HepG2 (cell line): Measurements from ENCODE around the gene RPS6KA2. TPM values are rescaled to one million over a fixed set of nuclear protein-coding genes. Genes with fewer than 3 reads are reported as not detected.

ENCODE experiments used
- ATF2 ChIP-seq: sonication (generic); formaldehyde crosslinking; IDR thresholded peaks from 2 replicates; pipeline ENCODE4 v1.4.0; 2020; ENCODE audit warnings: missing genetic modification reagents
- CENPX ChIP-seq: sonication (generic); formaldehyde crosslinking; IDR thresholded peaks from 2 replicates; pipeline ENCODE4 v1.9.0; 2021; ENCODE audit warnings: mild to moderate bottlenecking, missing genetic modification reagents, moderate library complexity
- GZF1 ChIP-seq: sonication (generic); formaldehyde crosslinking; IDR thresholded peaks from 2 replicates; pipeline ENCODE4 v1.5.1; 2020; ENCODE audit warnings: mild to moderate bottlenecking, missing genetic modification reagents
- HDAC2 ChIP-seq: sonication (generic); formaldehyde crosslinking; IDR thresholded peaks from 2 replicates; pipeline ENCODE4 v1.4.0; 2020; ENCODE audit warnings: missing genetic modification reagents
- HNF4A ChIP-seq: sonication (generic); formaldehyde crosslinking; IDR thresholded peaks from 2 replicates; pipeline ENCODE4 v1.4.0; 2020; ENCODE audit warnings: missing genetic modification reagents
- MED1 ChIP-seq: sonication (generic); formaldehyde crosslinking; IDR thresholded peaks from 2 replicates; pipeline ENCODE4 v1.4.0; 2020; ENCODE audit warnings: missing genetic modification reagents
- MYC ChIP-seq: sonication (generic); formaldehyde crosslinking; IDR thresholded peaks from 2 replicates; pipeline ENCODE4 v1.9.0; 2021; ENCODE audit warnings: missing genetic modification reagents, borderline replicate concordance
- NFATC3 ChIP-seq: sonication (generic); formaldehyde crosslinking; IDR thresholded peaks from 2 replicates; pipeline ENCODE4 v1.5.1; 2020; ENCODE audit warnings: mild to moderate bottlenecking, missing genetic modification reagents
- NFKBIZ ChIP-seq: IDR thresholded peaks from 2 replicates; pipeline ENCODE4 v1.6.1; 2018; ENCODE audit warnings: missing genetic modification reagents, missing compliant biosample characterization
- RXRB ChIP-seq: IDR thresholded peaks from 2 replicates; pipeline ENCODE4 v1.6.1; 2016; ENCODE audit warnings: borderline replicate concordance, missing genetic modification reagents, missing compliant biosample characterization
- SALL1 ChIP-seq: sonication (generic); formaldehyde crosslinking; IDR thresholded peaks from 2 replicates; pipeline ENCODE4 v1.8.0; 2022; ENCODE audit warnings: mild to moderate bottlenecking, missing genetic modification reagents
- TSC22D2 ChIP-seq: sonication (generic); formaldehyde crosslinking; IDR thresholded peaks from 2 replicates; pipeline ENCODE4 v1.5.1; 2020; ENCODE audit warnings: missing genetic modification reagents, mild to moderate bottlenecking, borderline replicate concordance
- ZBTB38 ChIP-seq: sonication (generic); formaldehyde crosslinking; IDR thresholded peaks from 2 replicates; pipeline ENCODE4 v1.5.1; 2020; ENCODE audit warnings: mild to moderate bottlenecking, missing genetic modification reagents
- ZBTB8A ChIP-seq: sonication (generic); formaldehyde crosslinking; IDR thresholded peaks from 2 replicates; pipeline ENCODE4 v1.4.0; 2020; ENCODE audit warnings: mild to moderate bottlenecking, low read depth, missing genetic modification reagents, borderline replicate concordance
- ZIK1 ChIP-seq: sonication (generic); formaldehyde crosslinking; IDR thresholded peaks from 2 replicates; pipeline ENCODE4 v1.5.0; 2020; ENCODE audit warnings: mild to moderate bottlenecking, low read depth, missing genetic modification reagents, borderline replicate concordance
- ZMYM3 ChIP-seq: sonication (generic); formaldehyde crosslinking; IDR thresholded peaks from 2 replicates; pipeline ENCODE4 v1.5.1; 2020; ENCODE audit warnings: mild to moderate bottlenecking, missing genetic modification reagents
- ZNF292 ChIP-seq: sonication (generic); formaldehyde crosslinking; IDR thresholded peaks from 2 replicates; pipeline ENCODE4 v1.8.1; 2022; ENCODE audit warnings: mild to moderate bottlenecking, low read depth, missing genetic modification reagents, borderline replicate concordance
- ZNF441 ChIP-seq: sonication (generic); formaldehyde crosslinking; IDR thresholded peaks from 2 replicates; pipeline ENCODE4 v1.7.0; 2021; ENCODE audit warnings: missing genetic modification reagents, borderline replicate concordance
- ZNF501 ChIP-seq: sonication (generic); formaldehyde crosslinking; IDR thresholded peaks from 2 replicates; pipeline ENCODE4 v1.5.1; 2020; ENCODE audit warnings: mild to moderate bottlenecking, moderate library complexity, missing genetic modification reagents
- ZNF773 ChIP-seq: sonication (generic); formaldehyde crosslinking; IDR thresholded peaks from 2 replicates; pipeline ENCODE4 v1.4.0; 2020; ENCODE audit warnings: missing genetic modification reagents, borderline replicate concordance
- polyA plus RNA-seq, 8 experiments: library from polyadenylated mRNA; depleted of rRNA in 3 of 8; stranded (reverse) in 7 of 8; unstranded in 1 of 8; fragments of >200 nt; fragmentation: Illumina TruSeq in 4 of 8; extraction: Trizol in 4 of 8; gene quantifications; 2 replicates each; pipeline versions ENCODE4 v1.2.1 to v1.2.3, GENCODE V29; 2011 to 2016; ENCODE audit warnings: low read depth in 4 of 8, missing spikeins in 1 of 8, mixed read lengths in 1 of 8; ENCODE audit not compliant: insufficient read depth in 1 of 8
- total RNA-seq, 5 experiments: library from RNA; depleted of rRNA; stranded (reverse); fragments of >200 nt; fragmentation: Illumina TruSeq; extraction: Trizol; gene quantifications; 2 replicates each; pipeline ENCODE4 v1.2.3, GENCODE V29; 2016; ENCODE audit warnings: low read depth in 1 of 5
- TF ChIP-seq, protein P1 (sequence below): sonication (generic); formaldehyde crosslinking; IDR thresholded peaks from 2 replicates; pipeline ENCODE4 v1.4.0; 2020; ENCODE audit warnings: low read depth, missing genetic modification reagents
- TF ChIP-seq, protein P2 (sequence below): sonication (generic); formaldehyde crosslinking; IDR thresholded peaks from 2 replicates; pipeline ENCODE4 v1.4.0; 2020; ENCODE audit warnings: missing genetic modification reagents

The RPS6KA2 gene
- total and polyA plus RNA-seq, 2 of the 13 experiments (the other 11 are each of a cell fraction or from before 2014, with no cell fraction given) = 0.22 to 0.38 TPM

GRCh38 chr6:166394036-166394892 lies 232.8 kb downstream of the RPS6KA2 start (continued):
- TF ChIP-seq, protein P1, sequence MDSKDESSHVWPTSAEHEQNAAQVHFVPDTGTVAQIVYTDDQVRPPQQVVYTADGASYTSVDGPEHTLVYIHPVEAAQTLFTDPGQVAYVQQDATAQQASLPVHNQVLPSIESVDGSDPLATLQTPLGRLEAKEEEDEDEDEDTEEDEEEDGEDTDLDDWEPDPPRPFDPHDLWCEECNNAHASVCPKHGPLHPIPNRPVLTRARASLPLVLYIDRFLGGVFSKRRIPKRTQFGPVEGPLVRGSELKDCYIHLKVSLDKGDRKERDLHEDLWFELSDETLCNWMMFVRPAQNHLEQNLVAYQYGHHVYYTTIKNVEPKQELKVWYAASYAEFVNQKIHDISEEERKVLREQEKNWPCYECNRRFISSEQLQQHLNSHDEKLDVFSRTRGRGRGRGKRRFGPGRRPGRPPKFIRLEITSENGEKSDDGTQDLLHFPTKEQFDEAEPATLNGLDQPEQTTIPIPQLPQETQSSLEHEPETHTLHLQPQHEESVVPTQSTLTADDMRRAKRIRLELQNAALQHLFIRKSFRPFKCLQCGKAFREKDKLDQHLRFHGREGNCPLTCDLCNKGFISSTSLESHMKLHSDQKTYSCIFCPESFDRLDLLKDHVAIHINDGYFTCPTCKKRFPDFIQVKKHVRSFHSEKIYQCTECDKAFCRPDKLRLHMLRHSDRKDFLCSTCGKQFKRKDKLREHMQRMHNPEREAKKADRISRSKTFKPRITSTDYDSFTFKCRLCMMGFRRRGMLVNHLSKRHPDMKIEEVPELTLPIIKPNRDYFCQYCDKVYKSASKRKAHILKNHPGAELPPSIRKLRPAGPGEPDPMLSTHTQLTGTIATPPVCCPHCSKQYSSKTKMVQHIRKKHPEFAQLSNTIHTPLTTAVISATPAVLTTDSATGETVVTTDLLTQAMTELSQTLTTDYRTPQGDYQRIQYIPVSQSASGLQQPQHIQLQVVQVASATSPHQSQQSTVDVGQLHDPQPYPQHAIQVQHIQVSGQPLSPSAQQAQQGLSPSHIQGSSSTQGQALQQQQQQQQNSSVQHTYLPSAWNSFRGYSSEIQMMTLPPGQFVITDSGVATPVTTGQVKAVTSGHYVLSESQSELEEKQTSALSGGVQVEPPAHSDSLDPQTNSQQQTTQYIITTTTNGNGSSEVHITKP = peak; percentile 56; the same call in 1 of the 2 replicates
- TF ChIP-seq TSC22D2 (CRISPR knock-in tag) = peak; percentile 30; the same call in 1 of the 2 replicates
- TF ChIP-seq CENPX (CRISPR knock-in tag) = no peak
- TF ChIP-seq, protein P2, sequence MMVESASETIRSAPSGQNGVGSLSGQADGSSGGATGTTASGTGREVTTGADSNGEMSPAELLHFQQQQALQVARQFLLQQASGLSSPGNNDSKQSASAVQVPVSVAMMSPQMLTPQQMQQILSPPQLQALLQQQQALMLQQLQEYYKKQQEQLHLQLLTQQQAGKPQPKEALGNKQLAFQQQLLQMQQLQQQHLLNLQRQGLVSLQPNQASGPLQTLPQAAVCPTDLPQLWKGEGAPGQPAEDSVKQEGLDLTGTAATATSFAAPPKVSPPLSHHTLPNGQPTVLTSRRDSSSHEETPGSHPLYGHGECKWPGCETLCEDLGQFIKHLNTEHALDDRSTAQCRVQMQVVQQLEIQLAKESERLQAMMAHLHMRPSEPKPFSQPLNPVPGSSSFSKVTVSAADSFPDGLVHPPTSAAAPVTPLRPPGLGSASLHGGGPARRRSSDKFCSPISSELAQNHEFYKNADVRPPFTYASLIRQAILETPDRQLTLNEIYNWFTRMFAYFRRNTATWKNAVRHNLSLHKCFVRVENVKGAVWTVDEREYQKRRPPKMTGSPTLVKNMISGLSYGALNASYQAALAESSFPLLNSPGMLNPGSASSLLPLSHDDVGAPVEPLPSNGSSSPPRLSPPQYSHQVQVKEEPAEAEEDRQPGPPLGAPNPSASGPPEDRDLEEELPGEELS = peak; percentile 69; the same call in 1 of the 2 replicates
- TF ChIP-seq ZNF773 (CRISPR knock-in tag) = peak; percentile 36; the same call in 1 of the 2 replicates
- TF ChIP-seq MED1 (CRISPR knock-in tag) = peak; percentile 93
- TF ChIP-seq ZNF441 (CRISPR knock-in tag) = peak; percentile 36; the same call in 1 of the 2 replicates
- TF ChIP-seq GZF1 (CRISPR knock-in tag) = 0 out of 2 replicates have a peak, but pooled peaks have one; percentile 28
- TF ChIP-seq ZBTB38 (CRISPR knock-in tag) = peak; percentile 90
- TF ChIP-seq ZNF292 (CRISPR knock-in tag) = peak; percentile 85; the same call in 1 of the 2 replicates
- TF ChIP-seq ZMYM3 (CRISPR knock-in tag) = peak; percentile 72; the same call in 1 of the 2 replicates
- peak; percentile 74 for TF ChIP-seq HNF4A (CRISPR knock-in tag)
- peak; percentile 56; the same call in 1 of the 2 replicates for TF ChIP-seq ATF2 (CRISPR knock-in tag)
- peak; percentile 71; the same call in 1 of the 2 replicates for TF ChIP-seq ZIK1
- TF ChIP-seq RXRB (CRISPR knock-in tag) = peak; percentile 98
- TF ChIP-seq MYC (CRISPR knock-in tag) = peak; percentile 69
- TF ChIP-seq SALL1 (CRISPR knock-in tag) = peak; percentile 95
- TF ChIP-seq NFKBIZ = no peak
- no peak for TF ChIP-seq ZBTB8A (CRISPR knock-in tag)
- peak; percentile 55; the same call in 1 of the 2 replicates for TF ChIP-seq ZNF501 (CRISPR knock-in tag)
- no peak for TF ChIP-seq NFATC3 (CRISPR knock-in tag)
- peak; percentile 55 for TF ChIP-seq HDAC2 (CRISPR knock-in tag)
